ENCODE measurements around the gene SCARB2. TPM values are rescaled to one million over a fixed set of nuclear protein-coding genes. Genes with fewer than 3 reads are reported as not detected.

The SCARB2 gene
- total and polyA plus RNA-seq, 2 of the 4 experiments (the other 2 are of a cell fraction), result 69.2 to 102 TPM

GRCh38 chr4:76215077-76215476 is 1.5 kb upstream of the SCARB2 start:
- ATAC-seq (ENCODE audit: low read depth), result no peak
- Histone ChIP-seq H3K4me2 (ENCODE audit: low read depth, low read length) (no peak overlapping the region), H3K4ac (ENCODE audit: low read depth, low read length) (no peak overlapping the region), H3K4me3 (ENCODE audit: insufficient read depth, low read depth, low read length) (no peak overlapping the region), H3K9ac (ENCODE audit: low read depth, low read length) (no peak overlapping the region), H3K9me3 (ENCODE audit: control insufficient read depth, insufficient read depth, low read length) (no peaks in the 10 kb centered on the region), H4K20me1 (ENCODE audit: insufficient read depth, low read length) (peaks cover 9% of the 10 kb centered on the region; the same call in 1 of the 2 replicates), H2AFZ (replicated peaks; ENCODE audit: low read length, poor library complexity) (no peak overlapping the region), H4K91ac (ENCODE audit: insufficient read depth, low read depth, low read length) (no peak overlapping the region), H3K23ac (ENCODE audit: low read depth, low read length) (no peak overlapping the region), H2AK5ac (ENCODE audit: low read depth, low read length) (no peak overlapping the region), H3K36me3 (ENCODE audit: control insufficient read depth, insufficient read depth, low read length) (no peaks in the 10 kb centered on the region), H3K4me1 (ENCODE audit: control insufficient read depth, insufficient read depth, low read length) (peaks cover 11% of the 10 kb centered on the region), H2BK15ac (ENCODE audit: low read depth, low read length) (no peak overlapping the region), H2BK120ac (ENCODE audit: low read depth, low read length) (no peak overlapping the region), H3K9me1 (ENCODE audit: insufficient read depth, low read length) (peaks cover 12% of the 10 kb centered on the region), H3K79me1 (ENCODE audit: low read depth in 1 of 2, low read length in 2 of 2) (peaks cover 6 to 38% of the 10 kb centered on the region in 2 experiments), H3K56ac (ENCODE audit: extremely low read depth, insufficient read depth, low read length) (no peak overlapping the region), H3K27me3 (ENCODE audit: control insufficient read depth, insufficient read depth, low read length) (no peaks in the 10 kb centered on the region), H2BK20ac (ENCODE audit: low read depth, low read length) (no peak overlapping the region), H2BK5ac (ENCODE audit: low read depth, low read length, poor library complexity, severe bottlenecking) (no peak overlapping the region), H4K5ac (ENCODE audit: low read depth, low read length) (no peak overlapping the region), H3K18ac (ENCODE audit: low read depth, low read length) (no peak overlapping the region), H2AK9ac (replicated peaks; ENCODE audit: low read depth, low read length, poor library complexity) (no peak overlapping the region), H4K8ac (ENCODE audit: low read depth in 2 of 2, low read length in 2 of 2) (no peak overlapping the region), H3K27ac (ENCODE audit: insufficient read depth, low read length) (no peak overlapping the region), H3K14ac (replicated peaks; ENCODE audit: low read depth, low read length) (no peak overlapping the region)
- 100% methylated on average over 1 of the region's 3 CpGs; no CpG with 5 or more reads in 1 of the 2 experiments for WGBS, 2 experiments (ENCODE audit: extremely low coverage in 2 of 2, insufficient read length in 1 of 2)
- dilution Hi-C loops (cut with HindIII; ENCODE audit: low sequenced_read_pairs, unreplicated experiment) (no loop called here), intact Hi-C loops (cut with micrococcal nuclease) (no loop called here), in situ Hi-C loops (cut with MboI; ENCODE audit: low sequenced_read_pairs) (no loop called here)
- no TSS peak for BruUV-seq (replicated peaks)
- TF ChIP-seq, protein P1, sequence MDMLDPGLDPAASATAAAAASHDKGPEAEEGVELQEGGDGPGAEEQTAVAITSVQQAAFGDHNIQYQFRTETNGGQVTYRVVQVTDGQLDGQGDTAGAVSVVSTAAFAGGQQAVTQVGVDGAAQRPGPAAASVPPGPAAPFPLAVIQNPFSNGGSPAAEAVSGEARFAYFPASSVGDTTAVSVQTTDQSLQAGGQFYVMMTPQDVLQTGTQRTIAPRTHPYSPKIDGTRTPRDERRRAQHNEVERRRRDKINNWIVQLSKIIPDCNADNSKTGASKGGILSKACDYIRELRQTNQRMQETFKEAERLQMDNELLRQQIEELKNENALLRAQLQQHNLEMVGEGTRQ (IDR thresholded peaks at IDR 0.05; ENCODE audit: low read depth, low read length), result no peak
- TF ChIP-seq MXI1 (IDR thresholded peaks at IDR 0.05; ENCODE audit: borderline replicate concordance, low read depth, low read length) (no peak), MAZ (IDR thresholded peaks at IDR 0.05; ENCODE audit: borderline replicate concordance, low read depth, low read length) (no peak), RAD21 (IDR thresholded peaks at IDR 0.05; ENCODE audit: low read length) (no peak), CEBPB (IDR thresholded peaks at IDR 0.05; ENCODE audit: low read depth, low read length) (no peak), FOS (IDR thresholded peaks at IDR 0.05; ENCODE audit: low read depth, low read length) (no peak), CHD1 (IDR thresholded peaks at IDR 0.05; ENCODE audit: low read depth, low read length) (no peak), MAFK (IDR thresholded peaks at IDR 0.05; ENCODE audit: low read depth, low read length) (no peak), RCOR1 (IDR thresholded peaks at IDR 0.05; ENCODE audit: insufficient replicate concordance, low read length) (no peak)
- TF ChIP-seq, protein P2, sequence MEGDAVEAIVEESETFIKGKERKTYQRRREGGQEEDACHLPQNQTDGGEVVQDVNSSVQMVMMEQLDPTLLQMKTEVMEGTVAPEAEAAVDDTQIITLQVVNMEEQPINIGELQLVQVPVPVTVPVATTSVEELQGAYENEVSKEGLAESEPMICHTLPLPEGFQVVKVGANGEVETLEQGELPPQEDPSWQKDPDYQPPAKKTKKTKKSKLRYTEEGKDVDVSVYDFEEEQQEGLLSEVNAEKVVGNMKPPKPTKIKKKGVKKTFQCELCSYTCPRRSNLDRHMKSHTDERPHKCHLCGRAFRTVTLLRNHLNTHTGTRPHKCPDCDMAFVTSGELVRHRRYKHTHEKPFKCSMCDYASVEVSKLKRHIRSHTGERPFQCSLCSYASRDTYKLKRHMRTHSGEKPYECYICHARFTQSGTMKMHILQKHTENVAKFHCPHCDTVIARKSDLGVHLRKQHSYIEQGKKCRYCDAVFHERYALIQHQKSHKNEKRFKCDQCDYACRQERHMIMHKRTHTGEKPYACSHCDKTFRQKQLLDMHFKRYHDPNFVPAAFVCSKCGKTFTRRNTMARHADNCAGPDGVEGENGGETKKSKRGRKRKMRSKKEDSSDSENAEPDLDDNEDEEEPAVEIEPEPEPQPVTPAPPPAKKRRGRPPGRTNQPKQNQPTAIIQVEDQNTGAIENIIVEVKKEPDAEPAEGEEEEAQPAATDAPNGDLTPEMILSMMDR (conservative IDR thresholded peaks at IDR 0.05; ENCODE audit: low read depth, low read length), result no peak
- ChIA-PET POLR2A (ENCODE audit: unreplicated experiment) (no interaction called here), CTCF (no interaction called here)
- no peak for DNase-seq
